ENCODE measurements around the gene ARSA.
"Not testable (repeated sequence)": the region's sequence is repeated elsewhere in the genome, so short reads cannot be mapped to it uniquely, and the experiment has no call there.

ARSA gene

DNA sequence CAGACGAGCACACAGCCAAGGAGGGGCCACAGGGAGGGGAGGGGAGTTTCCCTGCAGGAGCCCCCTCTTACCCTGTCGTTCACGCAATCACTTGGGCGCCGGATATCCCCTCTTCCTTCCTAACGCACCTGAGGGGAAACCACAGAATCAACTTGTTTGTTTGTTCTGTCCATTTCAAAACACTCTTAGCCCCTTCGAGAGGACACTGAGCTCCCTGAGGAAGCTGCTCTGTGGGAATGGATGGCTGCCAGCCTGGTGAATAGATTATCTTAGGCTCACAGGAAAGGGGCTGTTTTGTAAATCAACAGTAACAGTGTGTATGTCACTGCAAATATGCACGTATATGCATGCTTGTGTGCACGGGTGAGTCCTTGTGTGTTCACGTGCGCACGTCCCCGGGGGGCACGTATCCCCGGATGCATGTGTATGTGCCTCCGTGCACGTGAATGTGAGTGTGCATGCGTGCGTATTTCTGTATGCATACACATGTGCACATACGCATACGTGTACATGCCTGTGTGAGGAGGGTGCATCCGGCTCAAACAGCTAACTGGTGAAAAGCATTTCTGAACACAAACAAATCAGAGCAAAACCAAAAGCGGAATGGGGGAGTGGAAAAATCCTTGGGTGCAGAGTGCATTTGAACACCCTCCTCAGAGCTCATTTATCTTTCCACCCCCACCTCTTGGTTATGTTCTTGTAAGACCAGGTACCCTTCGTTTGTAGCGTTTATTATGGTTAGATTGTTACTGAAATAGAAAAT, 7.2 kb downstream of the ARSA start:
- 62 to 75% methylated on average over 15 to 18 of the region's 25 CpGs for WGBS, 2 experiments (ENCODE audit: insufficient coverage in 2 of 2)

DNA sequence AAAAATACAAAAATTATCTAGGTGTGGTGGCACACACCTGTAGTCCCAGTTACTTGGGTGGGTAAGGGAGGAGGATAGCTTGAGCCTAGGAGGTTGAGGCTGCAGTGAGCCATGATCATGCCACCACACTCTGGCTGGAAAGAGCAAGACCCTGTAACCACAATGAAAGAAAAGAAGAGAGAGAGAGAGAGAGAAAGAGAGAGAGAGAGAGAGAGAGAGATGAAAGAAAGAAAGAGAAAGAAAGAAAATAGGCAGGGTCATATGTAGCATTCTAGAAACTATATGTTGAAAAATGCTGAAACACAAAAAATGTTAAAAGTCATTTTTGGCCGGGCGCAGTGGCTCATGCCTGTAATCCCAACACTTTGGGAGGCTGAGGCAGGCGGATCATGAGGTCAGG, 13.7 kb downstream of the ARSA start:
- H3K4me1 ChIP-seq (ENCODE audit: control insufficient read depth, insufficient read depth, low read length, poor library complexity, severe bottlenecking); H3K9me3 ChIP-seq (ENCODE audit: control insufficient read depth, low read length); H3K27ac ChIP-seq (ENCODE audit: low read depth, low read length, severe bottlenecking); H3K36me3 ChIP-seq (ENCODE audit: control insufficient read depth, insufficient read depth, low read length); H3K4me3 ChIP-seq (ENCODE audit: extremely low read depth, insufficient read depth, low read length, poor library complexity, severe bottlenecking): not testable (repeated sequence)
- 92 to 93% methylated on average over 2 of the region's 3 CpGs for WGBS, 2 experiments (ENCODE audit: insufficient coverage in 2 of 2)

More for the DNA sequence above, 7.2 kb downstream of the ARSA start:
- H3K4me3 ChIP-seq (ENCODE audit: extremely low read depth, insufficient read depth, low read length, poor library complexity, severe bottlenecking), result no peak overlapping the region
- H3K9me3 ChIP-seq (ENCODE audit: control insufficient read depth, low read length), result no peaks in the 10 kb centered on the region
- no peak overlapping the region for H3K27ac ChIP-seq (ENCODE audit: low read depth, low read length, severe bottlenecking)
- peaks cover 9% of the 10 kb centered on the region for H3K4me1 ChIP-seq (ENCODE audit: control insufficient read depth, insufficient read depth, low read length, poor library complexity, severe bottlenecking)
- H3K36me3 ChIP-seq (ENCODE audit: control insufficient read depth, insufficient read depth, low read length), result peaks cover 7% of the 10 kb centered on the region

GRCh38 chr22:50613291-50613981, 14.5 kb downstream of the ARSA start:
- WGBS, 2 experiments (ENCODE audit: insufficient coverage in 2 of 2), result 87 to 94% methylated on average over 14 to 16 of the region's 22 CpGs
- H3K36me3 ChIP-seq (ENCODE audit: control insufficient read depth, insufficient read depth, low read length), result no peaks in the 10 kb centered on the region
- no peaks in the 10 kb centered on the region for H3K4me1 ChIP-seq (ENCODE audit: control insufficient read depth, insufficient read depth, low read length, poor library complexity, severe bottlenecking)
- no peak overlapping the region for H3K4me3 ChIP-seq (ENCODE audit: extremely low read depth, insufficient read depth, low read length, poor library complexity, severe bottlenecking)
- H3K9me3 ChIP-seq (ENCODE audit: control insufficient read depth, low read length), result no peaks in the 10 kb centered on the region
- H3K27ac ChIP-seq (ENCODE audit: low read depth, low read length, severe bottlenecking), result no peak overlapping the region

- Histone ChIP-seq H3K9me3 (ENCODE audit: control insufficient read depth, low read length) (no peaks in the 10 kb centered on the region), H3K4me1 (ENCODE audit: control insufficient read depth, insufficient read depth, low read length, poor library complexity, severe bottlenecking) (no peaks in the 10 kb centered on the region), H3K27ac (ENCODE audit: low read depth, low read length, severe bottlenecking) (no peak overlapping the region), H3K4me3 (ENCODE audit: extremely low read depth, insufficient read depth, low read length, poor library complexity, severe bottlenecking) (no peak overlapping the region), H3K36me3 (ENCODE audit: control insufficient read depth, insufficient read depth, low read length) (no peaks in the 10 kb centered on the region)
- whole genome bisulfite sequencing, 2 experiments (ENCODE audit: insufficient coverage in 2 of 2), result 48 to 66% methylated on average over 19 to 22 of the region's 31 CpGs
Observed at GRCh38 chr22:50612528-50613221, 15.3 kb downstream of the ARSA start.

- no peak overlapping the region for H3K4me3 ChIP-seq (ENCODE audit: extremely low read depth, insufficient read depth, low read length, poor library complexity, severe bottlenecking)
- H3K4me1 ChIP-seq (ENCODE audit: control insufficient read depth, insufficient read depth, low read length, poor library complexity, severe bottlenecking), result no peaks in the 10 kb centered on the region
- no peak overlapping the region for H3K27ac ChIP-seq (ENCODE audit: low read depth, low read length, severe bottlenecking)
- no peaks in the 10 kb centered on the region for H3K9me3 ChIP-seq (ENCODE audit: control insufficient read depth, low read length)
- no peaks in the 10 kb centered on the region for H3K36me3 ChIP-seq (ENCODE audit: control insufficient read depth, insufficient read depth, low read length)
- 88 to 90% methylated on average over 2 to 4 of the region's 6 CpGs for WGBS, 2 experiments (ENCODE audit: insufficient coverage in 2 of 2)
Observed at GRCh38 chr22:50612168-50612527, 15.8 kb downstream of the ARSA start.

DNA sequence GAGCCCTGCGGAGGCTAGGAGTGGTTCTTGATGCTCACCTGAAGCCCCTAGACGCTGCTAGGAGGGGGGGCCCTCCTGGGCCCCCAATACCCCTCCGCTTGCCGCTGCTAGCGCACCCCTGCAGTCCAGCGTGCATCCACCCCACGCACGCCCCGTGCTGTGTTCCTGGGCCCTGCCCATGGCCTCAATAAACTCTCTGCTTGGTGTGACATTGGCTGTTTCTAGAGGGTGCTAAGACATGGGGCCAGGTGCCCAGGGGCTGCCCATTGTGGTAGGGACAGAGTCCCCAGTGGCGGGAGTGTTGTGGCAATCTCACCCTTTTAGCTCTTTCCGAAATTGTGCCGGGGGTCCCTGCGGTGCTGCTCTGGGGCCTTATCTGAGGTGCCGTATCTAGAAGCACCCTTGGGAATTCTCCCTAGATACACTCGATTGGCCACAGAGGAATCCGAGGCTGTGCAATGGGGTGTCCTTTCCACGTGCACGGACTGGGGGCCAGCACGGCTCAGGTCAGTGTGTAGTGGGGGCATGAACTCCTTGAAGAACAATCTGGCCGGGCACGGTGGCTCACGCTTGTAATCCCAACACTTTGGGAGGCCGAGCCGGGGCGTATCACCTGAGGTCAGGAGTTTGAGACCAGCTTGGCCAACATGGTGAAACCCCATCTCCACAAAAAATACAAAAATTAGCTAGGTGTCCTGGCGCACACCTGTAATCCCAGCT, 16.5 kb downstream of the ARSA start:
- no peak overlapping the region for H3K27ac ChIP-seq (ENCODE audit: low read depth, low read length, severe bottlenecking)
- H3K9me3 ChIP-seq (ENCODE audit: control insufficient read depth, low read length), result no peaks in the 10 kb centered on the region
- H3K4me3 ChIP-seq (ENCODE audit: extremely low read depth, insufficient read depth, low read length, poor library complexity, severe bottlenecking), result no peak overlapping the region
- H3K36me3 ChIP-seq (ENCODE audit: control insufficient read depth, insufficient read depth, low read length), result no peaks in the 10 kb centered on the region
- no peaks in the 10 kb centered on the region for H3K4me1 ChIP-seq (ENCODE audit: control insufficient read depth, insufficient read depth, low read length, poor library complexity, severe bottlenecking)
- whole genome bisulfite sequencing, 2 experiments (ENCODE audit: insufficient coverage in 2 of 2), result 88 to 89% methylated on average over 20 to 23 of the region's 26 CpGs

DNA sequence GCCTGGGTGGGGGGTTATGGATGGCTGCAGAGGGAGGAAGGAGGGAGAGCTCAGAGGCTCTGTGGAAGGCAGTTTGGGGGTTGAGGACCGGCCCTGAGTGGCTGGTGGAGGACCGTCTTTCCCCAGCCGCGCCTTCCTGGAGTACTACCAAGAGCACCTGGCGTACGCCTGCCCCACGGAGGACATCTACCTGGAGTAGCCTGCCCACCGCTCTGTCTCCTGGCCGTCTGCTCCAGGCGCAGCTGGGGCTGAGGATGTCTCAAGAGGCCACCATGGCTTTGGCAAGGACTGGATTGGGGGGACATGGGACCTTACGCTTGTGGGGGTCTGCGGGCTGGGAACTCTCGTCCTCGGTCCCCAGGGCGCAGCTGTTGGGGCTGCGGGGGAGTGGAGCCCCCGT, 17.4 kb downstream of the ARSA start:
- no peak overlapping the region for H3K4me3 ChIP-seq (ENCODE audit: extremely low read depth, insufficient read depth, low read length, poor library complexity, severe bottlenecking)
- no peaks in the 10 kb centered on the region for H3K4me1 ChIP-seq (ENCODE audit: control insufficient read depth, insufficient read depth, low read length, poor library complexity, severe bottlenecking)

GRCh38 chr22:50610041-50610451, 17.9 kb downstream of the ARSA start:
- no peaks in the 10 kb centered on the region for H3K4me1 ChIP-seq (ENCODE audit: control insufficient read depth, insufficient read depth, low read length, poor library complexity, severe bottlenecking)
- 82 to 85% methylated on average over 5 to 11 of the region's 11 CpGs for WGBS, 2 experiments (ENCODE audit: insufficient coverage in 2 of 2)

More for the DNA sequence above, 17.4 kb downstream of the ARSA start:
- 83 to 88% methylated on average over 15 to 16 of the region's 17 CpGs for WGBS, 2 experiments (ENCODE audit: insufficient coverage in 2 of 2)
- no peaks in the 10 kb centered on the region for H3K36me3 ChIP-seq (ENCODE audit: control insufficient read depth, insufficient read depth, low read length)
- no peak overlapping the region for H3K27ac ChIP-seq (ENCODE audit: low read depth, low read length, severe bottlenecking)
- no peaks in the 10 kb centered on the region for H3K9me3 ChIP-seq (ENCODE audit: control insufficient read depth, low read length)

GRCh38 chr22:50609599-50609998, 18.4 kb downstream of the ARSA start:
- no peak overlapping the region for H3K4me3 ChIP-seq (ENCODE audit: extremely low read depth, insufficient read depth, low read length, poor library complexity, severe bottlenecking)
- WGBS, 2 experiments (ENCODE audit: insufficient coverage in 2 of 2), result 81 to 85% methylated on average over 10 to 12 of the region's 12 CpGs
- H3K27ac ChIP-seq (ENCODE audit: low read depth, low read length, severe bottlenecking), result no peak overlapping the region
- H3K36me3 ChIP-seq (ENCODE audit: control insufficient read depth, insufficient read depth, low read length), result no peaks in the 10 kb centered on the region
- no peaks in the 10 kb centered on the region for H3K4me1 ChIP-seq (ENCODE audit: control insufficient read depth, insufficient read depth, low read length, poor library complexity, severe bottlenecking)
- H3K9me3 ChIP-seq (ENCODE audit: control insufficient read depth, low read length), result no peaks in the 10 kb centered on the region

More at GRCh38 chr22:50610041-50610451, 17.9 kb downstream of the ARSA start:
- Histone ChIP-seq H3K27ac (ENCODE audit: low read depth, low read length, severe bottlenecking) (no peak overlapping the region), H3K4me3 (ENCODE audit: extremely low read depth, insufficient read depth, low read length, poor library complexity, severe bottlenecking) (no peak overlapping the region), H3K9me3 (ENCODE audit: control insufficient read depth, low read length) (no peaks in the 10 kb centered on the region), H3K36me3 (ENCODE audit: control insufficient read depth, insufficient read depth, low read length) (no peaks in the 10 kb centered on the region)

DNA sequence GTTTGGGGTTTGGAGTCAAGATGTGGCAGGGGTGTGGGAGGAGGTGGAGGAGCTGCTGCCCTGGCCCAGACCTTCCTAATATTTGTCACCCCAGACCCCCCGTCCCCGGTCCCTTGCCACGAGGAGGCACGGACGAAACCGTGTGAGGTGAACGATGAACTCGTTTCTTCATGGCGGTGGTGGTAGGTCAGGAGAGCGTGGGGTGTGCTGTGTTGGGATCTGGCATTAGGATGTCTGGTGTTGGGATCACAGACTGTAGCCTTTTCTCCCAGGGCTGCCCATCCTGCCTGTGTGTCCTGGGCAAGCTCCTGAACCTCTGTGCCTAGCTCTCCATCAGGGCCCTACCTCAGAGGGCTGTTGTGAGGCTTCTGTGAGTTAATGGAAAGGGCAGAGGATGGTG, 19.0 kb downstream of the ARSA start:
- WGBS, 2 experiments (ENCODE audit: insufficient coverage in 2 of 2), result 100% methylated on average over 2 of the region's 10 CpGs; no CpG with 5 or more reads in 1 of the 2 experiments
- Histone ChIP-seq H3K27ac (ENCODE audit: low read depth, low read length, severe bottlenecking) (no peak overlapping the region), H3K4me3 (ENCODE audit: extremely low read depth, insufficient read depth, low read length, poor library complexity, severe bottlenecking) (no peak overlapping the region), H3K9me3 (ENCODE audit: control insufficient read depth, low read length) (no peaks in the 10 kb centered on the region), H3K4me1 (ENCODE audit: control insufficient read depth, insufficient read depth, low read length, poor library complexity, severe bottlenecking) (no peaks in the 10 kb centered on the region), H3K36me3 (ENCODE audit: control insufficient read depth, insufficient read depth, low read length) (no peaks in the 10 kb centered on the region)

Measured in mesodermal cell (in vitro differentiated cells).